GM18951 (cell line): ENCODE data around the gene COQ8B.

Experiments used
- POLR2A ChIP-seq: IDR thresholded peaks from 4 replicates; pipeline ENCODE4 v1.6.1; 2011; ENCODE audit warnings: mild to moderate bottlenecking; ENCODE audit not compliant: insufficient read length, insufficient read depth; ENCODE audit errors: extremely low read depth
- in situ Hi-C: fragments of 300-500 bp; cut with MboI; formaldehyde crosslinking; loops from one replicate; pipeline ENCODE4 v1.12.0; 2022; ENCODE audit warnings: low sequenced_read_pairs, mixed read lengths, inconsistent platforms; ENCODE audit not compliant: unreplicated experiment

Gene COQ8B

GRCh38 chr19:40703029-40703755 lies 13.5 kb downstream of the COQ8B start:
- no peak for TF ChIP-seq POLR2A
- in situ Hi-C loops, result no loop called here

- no peak for TF ChIP-seq POLR2A
- in situ Hi-C loops, result no loop called here
Observed at GRCh38 chr19:40702337-40703012, 14.2 kb downstream of the COQ8B start.

GRCh38 chr19:40701758-40702157 lies 14.9 kb downstream of the COQ8B start:
- TF ChIP-seq POLR2A, result no peak
- in situ Hi-C loops, result no loop called here

GRCh38 chr19:40700083-40700482 lies 16.6 kb downstream of the COQ8B start:
- no peak for TF ChIP-seq POLR2A
- in situ Hi-C loops, result no loop called here

- no peak for TF ChIP-seq POLR2A
- in situ Hi-C loops, result no loop called here
Observed at GRCh38 chr19:40697007-40697406, 19.7 kb downstream of the COQ8B start.

- TF ChIP-seq POLR2A, result no peak
Observed at GRCh38 chr19:40695881-40696280, 20.8 kb downstream of the COQ8B start.

GRCh38 chr19:40693896-40694295 lies 22.8 kb downstream of the COQ8B start:
- in situ Hi-C loops, result no loop called here
- no peak for TF ChIP-seq POLR2A

More at GRCh38 chr19:40695881-40696280, 20.8 kb downstream of the COQ8B start:
- in situ Hi-C loops, result no loop called here

- no peak for TF ChIP-seq POLR2A
- in situ Hi-C loops, result no loop called here
Observed at GRCh38 chr19:40693150-40693788, 23.4 kb downstream of the COQ8B start.

GRCh38 chr19:40692212-40692551 lies 24.5 kb downstream of the COQ8B start:
- in situ Hi-C loops, result no loop called here
- TF ChIP-seq POLR2A, result no peak

GRCh38 chr19:40691421-40692211 lies 25.1 kb downstream of the COQ8B start:
- in situ Hi-C loops, result no loop called here
- no peak for TF ChIP-seq POLR2A

GRCh38 chr19:40690693-40691420 lies 25.8 kb downstream of the COQ8B start:
- in situ Hi-C loops, result no loop called here
- TF ChIP-seq POLR2A, result peak; percentile 62

GRCh38 chr19:40690050-40690692 lies 26.5 kb downstream of the COQ8B start, which contains the start of gene NUMBL:
Gene NUMBL (minus strand): TSS chr19:40690651. CDS start chr19:40690483, 168 bp downstream.
- no peak for TF ChIP-seq POLR2A
- in situ Hi-C loops, result no loop called here
